DLD1 (cell line): ENCODE results near the gene RRP8.

ENCODE experiments used
- in situ Hi-C: cut with HindIII; loops from 2 replicates; pipeline ENCODE4 v1.10.0; 2017; ENCODE audit warnings: low sequenced_read_pairs

Gene RRP8

DNA sequence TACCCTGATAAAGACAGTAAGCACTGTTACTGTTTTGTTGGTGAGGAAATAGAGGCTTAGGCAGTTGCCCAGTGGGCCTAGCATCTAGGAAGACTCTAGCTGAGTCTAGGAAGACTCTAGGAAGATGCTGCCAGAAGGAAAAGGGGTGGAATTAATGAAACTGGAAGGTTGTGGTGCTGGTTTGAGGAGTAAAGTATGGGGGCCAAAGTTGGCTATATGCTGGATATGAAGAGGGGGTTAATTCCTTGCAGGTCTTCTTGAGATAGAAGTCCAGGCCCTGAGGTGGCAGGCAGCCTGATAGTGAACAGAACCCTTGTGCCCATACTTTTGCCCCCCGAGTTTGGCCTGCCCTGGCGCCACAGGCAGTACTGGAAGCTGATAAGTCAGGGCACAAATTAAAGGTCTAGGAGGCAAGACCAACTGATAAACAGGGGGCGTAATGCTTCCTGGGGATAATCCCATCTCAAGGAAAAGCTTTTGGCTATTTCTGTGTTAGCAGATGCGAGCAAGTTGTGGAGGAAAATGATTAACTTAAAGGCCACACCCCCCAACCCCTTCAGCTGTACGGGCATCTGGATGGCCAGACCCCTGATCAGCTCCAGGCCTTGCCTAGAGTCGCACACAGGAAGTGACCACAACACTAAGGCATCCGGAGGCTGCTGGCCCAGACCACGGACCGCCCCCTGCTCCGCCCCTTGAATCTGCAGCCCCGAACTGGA, 3.2 kb upstream of the RRP8 start:
- in situ Hi-C loops = no loop called here

DNA sequence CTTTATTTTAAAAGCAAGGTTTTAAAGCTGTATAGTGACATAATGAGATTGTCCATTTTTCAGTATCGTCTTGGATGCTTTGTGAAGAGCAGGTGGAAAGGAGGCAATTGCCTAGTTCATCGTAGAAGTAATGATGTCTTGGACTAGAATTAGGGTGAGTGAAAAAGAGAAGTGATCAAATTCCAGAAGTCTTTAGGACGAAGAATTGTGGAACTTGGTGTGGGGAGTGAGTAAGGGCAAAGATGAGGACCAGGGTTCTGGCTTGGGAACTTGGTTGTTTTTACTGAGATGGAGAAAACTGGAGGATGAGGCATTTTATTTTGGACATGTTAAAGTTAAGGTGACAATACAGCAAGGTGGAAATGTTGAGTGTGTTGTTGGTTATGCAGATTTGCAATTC, 1.4 kb upstream of the RRP8 start:
- in situ Hi-C loops = no loop called here

DNA sequence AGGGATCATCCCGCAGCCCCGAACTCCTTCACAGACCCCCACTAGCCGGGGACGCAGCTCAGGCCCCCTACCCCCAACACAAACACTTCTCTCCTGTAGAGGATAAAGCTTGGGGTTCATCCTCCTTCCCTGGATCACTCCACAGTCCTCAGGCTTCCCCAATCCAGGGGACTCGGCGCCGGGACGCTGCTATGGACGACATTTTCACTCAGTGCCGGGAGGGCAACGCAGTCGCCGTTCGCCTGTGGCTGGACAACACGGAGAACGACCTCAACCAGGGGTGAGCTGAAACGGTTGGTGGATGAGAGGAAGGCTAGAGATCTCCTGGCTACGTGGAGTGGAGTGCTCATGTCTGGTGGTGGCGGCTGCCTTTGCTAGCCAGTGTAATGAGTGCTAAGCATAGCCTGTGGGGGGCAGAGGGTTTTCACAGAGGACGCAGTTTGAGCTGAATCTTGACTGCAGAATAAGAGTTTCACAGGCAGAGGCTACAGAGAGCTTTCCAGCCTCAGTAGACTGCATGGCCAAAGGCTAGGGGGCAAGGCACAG, 738 bp upstream of the RRP8 start:
- in situ Hi-C loops = no loop called here

DNA sequence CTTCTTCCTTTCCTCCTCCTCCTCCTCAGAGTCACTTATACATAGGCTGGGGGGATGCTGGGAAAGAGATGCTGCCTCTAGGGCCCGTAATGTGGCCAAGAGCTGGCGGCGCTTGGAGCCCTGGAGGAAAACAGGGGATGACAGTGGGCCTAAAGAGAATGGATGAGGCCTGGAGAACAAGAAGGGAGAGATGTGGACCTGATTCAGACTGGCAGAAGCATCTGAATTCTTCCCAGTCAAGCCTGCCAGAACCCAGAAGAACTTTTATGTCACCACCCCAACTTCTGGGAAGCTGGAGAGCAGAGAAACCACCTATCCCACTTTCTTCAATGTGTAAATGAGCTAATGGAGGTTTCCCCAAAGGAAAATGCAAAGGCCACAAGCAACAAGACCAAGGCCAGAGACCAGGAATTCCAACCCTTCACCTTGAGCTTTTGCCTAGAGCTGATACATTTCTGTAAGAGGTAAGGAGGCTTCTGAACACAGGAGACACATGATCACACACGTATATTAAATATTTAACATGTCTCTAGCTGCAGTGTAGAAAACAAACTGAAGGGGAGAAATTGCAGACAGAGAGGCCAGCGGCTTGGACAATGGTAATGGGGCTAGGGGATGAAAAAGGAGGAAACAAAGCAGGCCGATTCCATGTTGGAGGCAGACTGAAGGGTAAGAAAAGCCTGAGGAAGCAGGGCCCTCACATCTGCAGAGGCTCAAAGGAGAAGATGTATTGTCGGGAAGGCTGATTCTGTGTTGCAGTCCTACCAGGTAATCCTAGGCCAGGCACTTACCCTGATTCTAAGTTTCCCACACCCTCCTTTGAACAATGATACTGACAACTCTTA, 1.1 kb downstream of the RRP8 start:
- in situ Hi-C loops = no loop called here

DNA sequence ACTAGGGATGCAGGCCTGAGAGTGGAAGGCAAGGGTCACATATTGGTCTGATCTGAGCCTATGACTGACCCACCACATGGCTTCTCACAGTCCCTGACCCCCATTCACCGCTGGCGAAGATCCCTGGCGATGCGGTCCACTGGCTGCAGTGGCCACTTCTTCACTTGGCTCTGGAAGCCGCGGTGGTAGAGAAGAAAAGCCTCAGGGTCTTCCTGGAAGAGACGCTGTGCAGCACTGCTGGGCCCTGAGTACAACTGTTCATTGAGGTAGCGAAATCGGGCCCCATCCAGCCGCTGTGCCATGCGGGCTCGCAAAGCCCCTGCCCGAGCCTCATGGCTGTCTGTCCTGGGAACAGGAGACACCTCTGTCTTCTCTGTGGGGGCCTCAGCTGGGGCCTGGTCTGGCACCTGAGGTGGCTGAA, 2.4 kb downstream of the RRP8 start:
- in situ Hi-C loops = no loop called here

DNA sequence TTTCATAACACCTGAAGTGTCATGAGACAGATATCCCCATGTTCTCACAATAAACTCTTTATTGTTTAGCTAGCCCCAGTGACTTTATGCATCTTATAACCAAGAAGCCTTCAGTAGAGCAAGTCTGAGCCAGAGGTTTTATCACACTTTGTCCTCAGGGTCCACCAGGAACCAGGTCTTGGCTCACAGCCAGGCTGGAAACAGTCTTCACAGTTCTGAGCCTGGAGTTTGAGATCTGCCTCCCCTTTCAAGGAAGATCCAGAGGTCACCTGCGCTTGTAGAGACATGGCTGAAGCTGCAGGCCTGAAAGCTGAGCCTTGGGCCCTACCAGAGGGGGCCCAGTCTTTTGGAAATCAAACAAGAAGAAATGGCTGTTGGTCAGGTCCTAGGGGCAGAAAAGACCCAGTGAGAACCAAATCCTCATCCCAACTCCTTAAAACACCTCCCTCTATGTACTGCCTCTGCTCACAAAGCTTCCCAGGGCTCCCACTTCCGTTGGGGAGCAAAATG, 3.5 kb downstream of the RRP8 start:
- in situ Hi-C loops = no loop called here

DNA sequence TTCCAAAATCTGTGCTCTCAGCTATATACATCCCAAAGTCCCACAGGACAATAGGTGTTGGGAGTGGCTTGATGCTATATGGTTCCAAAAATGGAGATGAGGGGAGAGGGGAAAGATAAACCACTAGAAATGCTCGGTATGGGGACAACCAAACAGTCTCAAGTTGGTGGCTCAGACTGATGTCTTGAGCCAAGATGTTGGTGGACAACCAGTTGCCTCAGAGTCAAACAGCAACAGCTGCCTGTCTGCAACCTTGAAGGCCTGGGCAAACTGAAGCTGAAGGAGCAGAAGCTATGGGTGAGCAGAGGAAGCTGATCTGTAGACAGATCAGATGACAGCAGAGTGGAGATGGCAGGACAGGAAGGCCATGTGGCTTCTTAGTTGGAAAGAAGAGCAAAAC, 4.0 kb downstream of the RRP8 start:
- in situ Hi-C loops = no loop called here

DNA sequence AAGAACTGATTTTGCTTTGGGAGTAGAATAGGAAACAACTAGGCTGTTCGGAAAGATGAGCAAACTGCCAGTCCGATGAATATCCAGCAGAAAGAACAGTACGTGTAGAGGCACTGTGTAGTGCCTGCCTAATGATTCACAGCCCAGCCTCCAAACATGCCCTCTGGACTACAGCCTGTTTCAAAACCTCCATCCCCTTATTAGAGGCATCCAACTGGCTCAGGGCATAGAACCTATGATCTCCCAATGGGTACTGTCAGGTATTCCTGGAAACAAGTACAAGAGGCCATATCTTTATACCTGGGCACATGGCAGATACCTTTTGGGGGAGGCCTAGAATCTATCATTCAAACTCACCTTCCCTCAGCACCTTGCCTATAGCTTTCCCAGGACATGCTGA, 4.9 kb downstream of the RRP8 start:
- in situ Hi-C loops = no loop called here

DNA sequence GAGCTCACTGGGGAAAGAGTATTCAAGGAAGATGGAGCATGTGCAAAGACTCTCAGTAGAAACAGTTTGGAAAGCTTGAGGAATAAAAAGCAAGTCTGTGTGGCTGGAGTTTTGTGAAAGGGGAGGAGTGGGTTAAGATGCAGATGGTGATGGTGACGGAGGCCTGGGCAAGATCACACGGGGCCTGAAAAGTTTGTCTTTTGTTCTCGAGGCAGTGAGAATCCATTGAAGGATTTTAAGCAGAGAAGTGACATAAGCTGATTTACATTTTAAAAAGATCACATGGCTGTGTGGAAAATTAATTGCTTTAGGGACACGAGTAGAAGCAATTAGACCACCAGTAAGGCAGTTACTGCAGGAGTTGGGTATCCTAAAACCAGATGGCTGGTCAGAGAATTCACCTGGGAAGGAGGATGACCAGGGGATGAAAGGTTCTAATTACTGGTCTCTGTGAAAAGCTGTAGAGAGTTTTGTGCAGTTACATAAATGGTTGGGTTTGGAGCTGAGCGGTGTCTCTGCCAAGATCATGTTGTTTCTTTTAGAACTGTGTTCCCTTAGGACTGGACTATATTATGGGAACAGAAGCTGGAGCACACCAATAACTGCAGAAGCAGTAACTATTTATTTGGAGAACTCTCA, 7.1 kb downstream of the RRP8 start:
- in situ Hi-C loops = no loop called here

DNA sequence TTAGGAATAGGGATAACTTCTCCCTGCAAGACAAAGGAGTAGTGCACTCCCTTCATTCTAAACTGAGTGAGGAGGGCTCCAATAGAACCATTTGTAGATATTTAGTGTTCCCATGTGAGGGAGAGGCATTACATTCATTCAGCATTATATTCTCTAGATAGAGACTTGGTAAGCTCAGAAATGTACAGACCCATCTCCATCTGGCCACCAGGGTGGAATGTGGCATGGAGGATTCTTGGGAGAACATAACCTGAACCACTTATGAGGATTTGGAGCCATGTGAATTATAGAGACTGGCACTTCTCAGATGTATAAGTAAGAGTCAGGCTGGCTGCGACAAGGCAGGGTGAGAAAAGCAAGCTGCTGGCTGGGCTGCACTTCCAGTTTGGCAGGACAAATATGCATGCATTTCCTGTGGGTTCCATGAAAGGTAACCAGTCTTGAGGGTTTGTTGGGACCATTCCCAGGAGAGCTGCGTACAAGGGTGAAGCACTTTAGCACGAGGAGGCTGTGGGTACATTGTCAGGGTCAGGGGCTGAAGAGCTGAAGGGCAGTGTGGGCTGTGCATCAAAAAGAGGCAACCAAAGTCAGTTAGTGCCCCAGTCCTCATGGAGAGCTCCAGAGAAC, 9.2 kb downstream of the RRP8 start:
- in situ Hi-C loops = no loop called here

DNA sequence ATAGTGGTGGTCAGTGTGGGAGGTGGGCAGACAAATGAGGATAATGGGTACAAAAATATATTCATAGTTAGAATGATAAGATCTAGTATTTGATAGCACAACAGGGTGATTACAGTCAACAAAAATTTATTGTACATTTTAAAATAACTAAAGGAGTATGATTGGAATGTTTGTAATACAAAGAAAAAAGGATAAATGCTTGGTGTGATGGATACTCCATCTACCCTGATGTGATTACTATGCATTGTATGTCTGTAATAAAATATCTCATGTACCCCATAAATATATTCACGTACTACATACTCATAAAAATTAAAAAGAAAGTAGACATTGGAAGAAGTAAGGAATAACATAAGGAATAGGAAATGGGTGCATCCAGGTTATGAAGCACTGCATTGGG, 15.4 kb downstream of the RRP8 start:
- in situ Hi-C loops = no loop called here

DNA sequence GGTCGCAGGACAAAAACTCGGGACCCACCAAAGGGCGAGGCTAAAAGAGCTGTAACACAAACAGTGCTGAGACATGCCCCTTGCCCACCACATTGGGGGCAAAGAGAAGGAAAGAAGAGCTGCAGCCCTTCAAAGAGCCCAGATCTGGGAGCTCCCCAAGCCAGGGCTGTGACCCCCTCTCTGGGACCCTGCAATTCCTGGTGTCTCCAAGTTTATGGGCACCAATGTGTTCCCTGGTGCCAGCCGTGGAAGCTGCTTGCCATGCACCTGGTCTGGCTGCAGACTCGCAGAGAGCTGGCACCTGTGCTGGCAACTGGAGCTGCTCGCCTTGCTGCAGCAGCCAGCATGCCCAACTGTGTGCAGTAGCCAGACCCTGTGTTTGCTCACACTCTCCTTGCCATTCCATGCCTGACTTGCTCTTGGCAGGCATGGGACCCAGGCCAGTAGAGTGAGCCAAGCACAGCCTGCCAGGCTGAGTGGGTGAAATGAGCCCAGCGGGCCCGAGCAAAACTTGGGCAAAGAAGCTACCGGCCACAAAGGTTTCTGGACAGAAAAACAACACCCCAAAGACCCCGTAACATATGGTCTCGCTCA, 16.0 kb downstream of the RRP8 start:
- in situ Hi-C loops = no loop called here

DNA sequence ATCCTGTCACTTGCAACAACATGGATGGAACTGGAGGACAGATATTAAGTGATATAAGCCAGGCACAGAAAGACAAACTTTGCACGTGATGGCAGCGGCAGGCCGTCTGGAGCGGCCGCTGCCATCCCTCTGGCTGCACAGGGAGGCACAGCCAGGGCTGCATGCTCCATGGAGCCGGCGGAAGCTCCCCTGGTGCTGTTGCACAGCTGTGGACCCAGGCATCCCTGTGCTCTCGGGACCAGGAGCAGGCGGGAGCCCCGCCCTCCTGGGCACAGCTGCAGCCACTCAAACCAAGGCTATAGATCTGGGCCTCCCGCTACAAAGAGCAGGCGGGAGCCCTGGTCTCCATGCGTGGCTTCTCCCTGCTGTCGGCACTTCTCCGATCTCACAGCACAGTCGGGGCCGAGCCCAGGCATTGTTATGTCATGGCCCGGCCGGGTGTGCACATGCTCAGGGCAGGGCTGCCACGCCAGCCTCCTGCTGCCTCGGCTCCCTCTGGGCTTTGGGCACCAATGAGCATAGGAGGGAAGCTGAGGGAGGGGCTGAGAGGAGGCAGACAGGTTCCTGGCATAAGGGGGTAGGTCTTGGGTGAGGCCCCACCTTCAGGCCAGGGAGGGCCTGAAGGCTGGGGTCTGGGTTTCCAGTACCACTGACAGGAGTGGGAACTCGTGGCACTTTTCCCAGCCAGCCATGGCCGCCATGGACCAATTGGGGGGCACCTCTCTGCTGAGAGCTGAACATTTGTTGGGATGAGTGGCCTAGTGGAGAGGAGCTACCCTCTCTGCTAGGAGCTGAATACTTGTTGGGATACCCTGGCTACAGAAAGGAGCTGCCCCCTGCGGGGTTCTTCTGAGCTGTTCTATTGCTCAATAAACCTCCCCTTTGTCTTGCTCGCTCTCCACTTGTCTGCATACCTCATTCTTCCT, 16.7 kb downstream of the RRP8 start:
- in situ Hi-C loops = no loop called here

DNA sequence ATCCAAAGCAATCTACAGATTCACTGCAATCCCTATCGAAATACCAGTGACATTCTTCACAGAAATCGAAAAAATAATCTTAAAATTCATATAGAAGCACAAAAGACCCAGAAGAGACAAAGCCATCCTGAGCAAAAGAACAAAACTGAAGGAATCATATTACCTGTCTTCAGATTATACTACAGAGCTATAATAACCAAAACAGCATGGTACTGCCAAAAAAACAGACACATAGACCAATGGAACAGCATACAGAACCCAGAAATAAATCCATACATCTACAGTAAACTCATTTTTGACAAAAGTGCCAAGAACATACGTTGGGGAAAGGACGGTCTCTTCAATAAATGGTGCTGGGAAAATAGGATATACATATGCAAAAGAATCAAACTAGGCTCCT, 18.9 kb downstream of the RRP8 start:
- in situ Hi-C loops = no loop called here

DNA sequence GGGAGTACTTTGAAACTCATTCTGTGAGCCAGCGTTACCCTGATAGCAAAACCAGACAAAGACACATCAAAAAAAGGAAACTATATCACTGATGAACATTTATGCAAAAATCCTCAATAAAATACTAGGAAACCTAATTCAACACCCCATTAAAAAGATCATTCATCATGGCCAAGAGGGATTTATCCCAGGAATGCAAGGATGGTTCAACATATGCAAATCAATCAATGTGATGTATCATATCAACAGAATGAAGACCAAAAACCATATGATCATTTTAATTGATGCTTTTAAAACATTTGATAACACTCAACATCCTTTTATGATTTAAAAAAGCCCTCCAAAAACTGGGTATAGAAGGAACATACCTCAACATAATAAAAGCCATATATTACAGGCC, 19.8 kb downstream of the RRP8 start:
- in situ Hi-C loops = no loop called here

DNA sequence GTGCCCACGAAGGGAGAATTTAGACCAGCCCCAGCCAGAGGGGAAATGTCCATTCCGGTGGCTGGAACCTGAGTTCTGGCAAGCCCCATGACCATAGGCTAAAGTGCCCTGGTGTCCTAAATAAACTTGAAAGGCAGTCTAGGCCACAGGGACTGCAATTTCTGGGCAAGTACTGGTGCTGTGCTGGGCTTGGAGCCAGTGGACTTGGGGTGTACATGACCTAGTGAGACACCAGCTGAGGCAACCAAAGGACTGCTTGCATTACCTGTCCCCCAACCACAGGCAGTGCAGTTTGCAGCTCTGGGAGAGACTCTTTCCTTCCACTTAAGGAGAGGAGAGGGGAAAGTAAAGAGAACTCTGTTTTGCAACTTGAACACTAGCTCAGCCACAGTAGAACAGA, 23.7 kb downstream of the RRP8 start:
- in situ Hi-C loops = no loop called here

DNA sequence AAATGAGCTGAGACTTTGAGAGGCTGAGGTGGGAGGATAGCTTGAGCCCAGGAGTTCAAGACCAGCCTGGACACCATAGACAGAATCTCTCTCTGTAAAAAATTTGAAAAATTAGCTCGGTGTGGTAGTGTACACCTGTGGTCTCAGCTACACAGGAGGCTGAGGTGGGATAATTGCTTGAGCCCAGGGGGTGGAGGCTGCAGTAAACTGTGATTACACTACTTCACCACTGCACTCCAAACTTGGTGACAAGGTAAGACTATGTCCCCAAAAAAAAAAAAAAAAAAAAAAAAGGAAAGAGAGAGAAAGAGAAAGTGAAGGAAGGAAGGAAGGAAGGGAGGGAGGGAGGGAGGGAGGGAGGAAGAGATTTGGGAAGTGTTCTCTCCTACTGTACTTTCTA, 25.3 kb downstream of the RRP8 start:
- in situ Hi-C loops = no loop called here

DNA sequence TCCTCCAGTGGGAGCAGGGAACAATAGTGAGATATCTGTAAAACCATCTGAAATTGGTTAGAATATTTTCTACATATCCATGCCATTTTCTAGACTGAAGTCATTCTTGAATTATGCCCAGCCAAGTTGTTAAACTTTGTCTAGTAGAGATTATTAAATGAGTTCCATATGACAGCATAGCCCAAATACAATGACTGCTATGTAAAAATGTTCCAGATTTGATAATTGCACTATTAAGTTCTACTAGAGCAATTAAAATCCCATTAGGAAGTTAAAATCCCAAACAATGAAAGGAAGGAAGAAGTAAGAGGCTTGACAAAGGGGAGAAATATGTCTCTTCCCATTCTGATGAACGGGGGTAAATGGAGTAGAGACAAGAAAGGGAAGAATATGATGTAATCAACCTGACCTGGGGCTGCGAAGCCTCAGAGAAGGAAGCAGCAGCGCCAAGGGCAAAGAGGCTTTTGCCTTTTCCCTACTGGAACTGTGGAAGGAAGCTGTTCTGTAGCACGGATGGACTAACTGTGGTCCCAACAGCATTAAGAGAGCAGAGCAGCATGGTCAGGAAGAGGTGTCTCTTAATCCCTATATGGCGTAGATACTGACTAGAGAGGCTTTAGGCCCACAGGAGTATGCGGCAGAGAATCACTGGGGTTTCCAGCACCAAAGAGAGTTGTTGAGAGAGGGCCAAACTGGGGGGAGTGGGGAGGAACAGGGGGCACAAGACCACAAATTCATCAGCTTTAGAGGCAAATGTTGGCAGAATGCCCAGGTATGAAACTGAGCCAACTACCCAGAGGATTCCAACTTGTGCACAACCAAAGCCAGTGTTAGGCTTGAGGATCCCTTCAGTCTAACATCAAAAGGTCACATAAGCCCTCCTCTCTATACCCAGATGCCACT, 26.7 kb downstream of the RRP8 start:
- in situ Hi-C loops = no loop called here
